Psoas muscle (tissue), 8 donors: ENCODE data around the gene RNLS. TPM values are rescaled to one million over a fixed set of nuclear protein-coding genes. Genes with fewer than 3 reads are reported as not detected.

ENCODE experiments used
- ATAC-seq, 4 donors: fragments of 200-7000 bp; cut with Tn5 transposase; one replicate each; pipeline ENCODE4 v1.9.1; 2020; ENCODE audit warnings: moderate library complexity in 3 of 4, mild to moderate bottlenecking in 2 of 4
- DNase-seq, 2 donors: peaks; one replicate each; pipeline ENCODE4 v3.0.0-alpha.2; 2020
- H3K27ac ChIP-seq: fragments of 200-600 bp; one replicate; pipeline ENCODE4 v1.8.0; 2022
- H3K27me3 ChIP-seq, 3 donors: fragments of 200-600 bp in 1 of 3; one replicate each; pipeline versions ENCODE4 v1.6.1 to v1.8.0; 2013 to 2022; ENCODE audit warnings: low read length in 2 of 3, mild to moderate bottlenecking in 2 of 3, moderate library complexity in 1 of 3; ENCODE audit not compliant: insufficient read depth in 3 of 3
- H3K36me3 ChIP-seq, 2 donors: fragments of 200-600 bp in 1 of 2; one replicate each; pipeline versions ENCODE4 v1.6.1 to v1.8.0; 2013 to 2022; ENCODE audit warnings: low read depth in 1 of 2, mild to moderate bottlenecking in 1 of 2, moderate library complexity in 1 of 2; ENCODE audit not compliant: insufficient read depth in 1 of 2
- H3K4me1 ChIP-seq: fragments of 200-600 bp; one replicate; pipeline ENCODE4 v1.8.0; 2022
- H3K4me3 ChIP-seq: fragments of 200-600 bp; one replicate; pipeline ENCODE4 v1.8.0; 2022; ENCODE audit warnings: mild to moderate bottlenecking
- H3K9me3 ChIP-seq: fragments of 200-600 bp; one replicate; pipeline ENCODE4 v1.8.0; 2022
- WGBS, 3 donors: extraction: QIAGEN DNeasy Blood & Tissue Kit; methylation state at CpG; one replicate each; pipeline versions ENCODE4 v1.1.6 to v1.1.7; 2013; 5-methylcytosine and 5-hydroxymethylcytosine counted together
- intact Hi-C, 2 donors: fragments of 100-400 bp; cut with DNase I; formaldehyde crosslinking; loops; one replicate each; pipeline versions ENCODE4 v1.11.0 to v1.14.2; 2022
- polyA plus RNA-seq, 3 donors: library from polyadenylated mRNA; stranded (reverse); fragments of 200-250 nt; gene quantifications; one replicate each; pipeline ENCODE4 v1.2.3, GENCODE V29; 2013
- total RNA-seq, 4 donors: library from RNA; stranded (reverse); fragmentation: NEBNext Ultra II Directional in 2 of 4; extraction: Animal tissue kit (Norgen Biotek cat#: 25700) in 2 of 4; gene quantifications; one replicate each; pipeline versions ENCODE4 v1.2.1 to v1.2.4, GENCODE V29; 2021 to 2023
- TF ChIP-seq, protein P1 (sequence below): fragments of 200-600 bp; IDR thresholded peaks from one replicate; pipeline ENCODE4 v1.8.0; 2022; ENCODE audit warnings: antibody characterized with exemption
- donor health status: healthy with polysubstance abuse.
- donor health status: DM: no; HTN: no; CAD: no; lungs with moderate emphysema.
- donor health status: Bipolar disorder and iron deficiency.
- donor health status: healthy.
- donor health status: DM: yes; HTN: yes; CAD: no.
- donor health status: DM: no; HTN: no; CAD: no.
- donor health status: DM: no; HTN: no; CAD: no.
- donor health status: DM: yes; HTN: yes; CAD: no.

Gene RNLS
- total and polyA plus RNA-seq, 7 donors, result 3.0 to 9.2 (median 6.7) TPM

DNA sequence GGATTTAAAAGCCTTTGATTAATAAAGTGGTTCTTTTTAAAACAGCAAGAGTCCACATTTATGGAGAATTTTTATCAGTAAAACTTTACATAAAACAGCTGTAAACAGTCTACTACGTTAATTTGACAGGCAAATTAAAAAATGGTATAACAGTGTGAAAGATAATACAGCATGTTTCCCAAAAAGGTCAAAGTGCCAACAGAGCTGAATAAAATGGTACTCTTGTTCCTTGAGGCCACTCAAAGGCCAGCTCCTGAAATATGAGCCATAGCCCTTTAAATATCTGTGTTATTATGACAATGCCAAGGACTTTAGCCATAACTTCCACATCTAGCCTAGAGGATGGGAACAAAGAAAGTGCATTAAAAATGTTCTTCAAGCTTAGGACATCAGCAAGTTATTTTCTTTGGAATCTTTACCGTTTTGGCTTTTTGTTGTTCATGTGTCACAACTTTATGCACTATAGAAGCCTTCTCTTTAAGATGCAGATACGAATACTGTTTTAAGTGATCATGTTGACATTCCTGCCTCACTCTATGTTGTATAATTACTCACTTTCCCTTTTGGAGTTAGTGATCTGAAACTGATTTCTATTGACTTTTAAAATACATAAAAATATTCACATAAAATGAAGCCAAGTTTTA, 165.6 kb downstream of the RNLS start:
- no peaks in the 10 kb centered on the region for H3K9me3 ChIP-seq
- ATAC-seq, result peak in 2 of 4 donors; percentile 35 to 39
- intact Hi-C loops, result no loop called here
- no peak overlapping the region for H3K4me3 ChIP-seq
- no peaks in the 10 kb centered on the region for H3K27me3 ChIP-seq
- 30 to 44% (median 42%) methylated on average over 3 of the region's 3 CpGs for WGBS, 3 donors
- TF ChIP-seq, protein P1, sequence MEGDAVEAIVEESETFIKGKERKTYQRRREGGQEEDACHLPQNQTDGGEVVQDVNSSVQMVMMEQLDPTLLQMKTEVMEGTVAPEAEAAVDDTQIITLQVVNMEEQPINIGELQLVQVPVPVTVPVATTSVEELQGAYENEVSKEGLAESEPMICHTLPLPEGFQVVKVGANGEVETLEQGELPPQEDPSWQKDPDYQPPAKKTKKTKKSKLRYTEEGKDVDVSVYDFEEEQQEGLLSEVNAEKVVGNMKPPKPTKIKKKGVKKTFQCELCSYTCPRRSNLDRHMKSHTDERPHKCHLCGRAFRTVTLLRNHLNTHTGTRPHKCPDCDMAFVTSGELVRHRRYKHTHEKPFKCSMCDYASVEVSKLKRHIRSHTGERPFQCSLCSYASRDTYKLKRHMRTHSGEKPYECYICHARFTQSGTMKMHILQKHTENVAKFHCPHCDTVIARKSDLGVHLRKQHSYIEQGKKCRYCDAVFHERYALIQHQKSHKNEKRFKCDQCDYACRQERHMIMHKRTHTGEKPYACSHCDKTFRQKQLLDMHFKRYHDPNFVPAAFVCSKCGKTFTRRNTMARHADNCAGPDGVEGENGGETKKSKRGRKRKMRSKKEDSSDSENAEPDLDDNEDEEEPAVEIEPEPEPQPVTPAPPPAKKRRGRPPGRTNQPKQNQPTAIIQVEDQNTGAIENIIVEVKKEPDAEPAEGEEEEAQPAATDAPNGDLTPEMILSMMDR, result no peak
- H3K4me1 ChIP-seq, result peaks cover 38% of the 10 kb centered on the region
- H3K27ac ChIP-seq, result no peak overlapping the region
- DNase-seq, result no peak
- H3K36me3 ChIP-seq, result no peaks in the 10 kb centered on the region

DNA sequence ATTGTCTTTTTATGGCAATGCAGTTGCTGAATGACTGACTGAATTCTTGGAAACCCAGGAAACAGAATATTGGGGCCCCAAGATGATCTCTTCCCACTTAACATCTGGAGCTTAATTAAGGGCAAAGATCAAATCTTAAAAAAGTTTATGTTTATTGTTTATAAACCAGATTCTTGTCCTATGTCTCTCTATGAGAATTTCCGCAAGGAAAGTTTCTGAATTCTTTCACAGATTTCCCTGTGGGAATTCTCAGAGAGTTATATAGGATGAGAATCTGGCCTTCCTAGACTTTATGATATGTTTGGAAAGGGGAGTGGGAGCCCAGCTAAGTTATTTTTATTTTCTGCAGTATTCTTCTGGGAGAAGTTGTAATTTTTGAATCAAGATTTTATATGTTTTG, 166.3 kb downstream of the RNLS start:
- H3K4me1 ChIP-seq, result peaks cover 38% of the 10 kb centered on the region
- H3K9me3 ChIP-seq, result no peaks in the 10 kb centered on the region
- WGBS, 3 donors, result 85 to 95% (median 89%) methylated on average over 1 of the region's 1 CpG
- DNase-seq (no peak), ATAC-seq (no peak)
- no peaks in the 10 kb centered on the region for H3K27me3 ChIP-seq
- H3K36me3 ChIP-seq, result no peaks in the 10 kb centered on the region
- TF ChIP-seq, protein P1, result no peak
- H3K4me3 ChIP-seq, result no peak overlapping the region
- intact Hi-C loops, result no loop called here
- H3K27ac ChIP-seq, result no peak overlapping the region

DNA sequence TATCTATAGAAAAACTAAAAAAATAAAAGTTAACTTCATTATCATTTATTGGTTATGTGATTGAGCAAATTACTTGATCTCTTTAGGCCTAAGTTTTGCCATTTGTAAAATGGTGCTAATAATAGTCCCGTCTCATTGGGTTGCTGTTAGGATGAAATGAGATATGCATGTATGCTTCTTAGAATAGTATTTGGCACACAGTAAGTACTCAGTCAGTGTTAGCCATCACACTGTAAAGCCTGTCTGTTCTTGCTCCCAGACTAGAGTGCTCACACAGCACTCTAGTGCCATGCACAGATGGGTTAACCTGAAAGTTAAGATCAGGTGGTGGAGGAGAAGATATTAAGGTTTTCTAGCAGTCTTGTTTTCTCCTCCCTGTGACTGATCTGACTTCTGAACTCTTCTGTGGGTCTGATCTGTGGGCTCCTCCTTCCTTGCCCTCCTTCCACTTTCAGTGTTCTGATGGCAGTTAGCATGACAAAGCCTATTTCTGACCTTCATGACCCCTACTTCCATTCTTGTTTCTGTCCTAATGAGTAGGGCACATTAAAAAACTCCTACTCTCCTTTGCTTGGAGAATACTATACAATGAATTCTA, 167.5 kb downstream of the RNLS start:
- Histone ChIP-seq H3K4me3 (no peak overlapping the region), H3K4me1 (peaks cover 38% of the 10 kb centered on the region), H3K27me3 (no peaks in the 10 kb centered on the region), H3K9me3 (no peaks in the 10 kb centered on the region), H3K27ac (peak overlapping the region; percentile 66), H3K36me3 (no peaks in the 10 kb centered on the region)
- TF ChIP-seq, protein P1, result no peak
- WGBS, 3 donors, result 36 to 49% (median 39%) methylated on average over 1 of the region's 1 CpG
- intact Hi-C loops, result no loop called here
- ATAC-seq (peak; percentile 92 to 98 (median 98)), DNase-seq (no peak)

DNA sequence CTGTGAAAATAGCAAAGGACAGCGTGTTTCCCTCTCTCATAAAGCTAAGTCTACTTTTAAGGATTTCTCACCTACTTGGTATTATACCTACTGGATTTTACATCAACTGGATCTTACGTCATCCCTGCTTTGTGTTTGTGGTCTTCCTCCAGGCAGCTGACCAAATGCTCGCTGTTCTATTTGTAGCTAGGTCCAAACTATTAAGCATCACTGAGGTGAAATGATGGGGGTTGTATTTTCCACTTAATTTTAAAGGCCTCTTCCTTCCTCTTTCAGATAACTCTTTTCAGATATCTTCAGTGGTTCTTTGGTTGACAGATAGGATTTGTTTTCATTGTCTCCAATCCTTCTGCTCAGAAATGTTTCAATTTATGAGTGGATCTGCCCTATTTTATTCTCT, 169.7 kb downstream of the RNLS start:
- no peak overlapping the region for H3K4me3 ChIP-seq
- DNase-seq, result no peak
- H3K9me3 ChIP-seq, result no peaks in the 10 kb centered on the region
- WGBS, 3 donors, result 83 to 90% (median 85%) methylated on average over 3 of the region's 3 CpGs
- no peak for ATAC-seq
- TF ChIP-seq, protein P1, result no peak
- H3K27me3 ChIP-seq, result no peaks in the 10 kb centered on the region
- H3K36me3 ChIP-seq, result no peaks in the 10 kb centered on the region
- H3K4me1 ChIP-seq, result peaks cover 38% of the 10 kb centered on the region
- intact Hi-C loops, result no loop called here
- no peak overlapping the region for H3K27ac ChIP-seq
